VCaP (cell line): ENCODE data around the gene RUBCNL.

ENCODE experiments used
- H3K27ac ChIP-seq: fragments of 450-650 bp; 2 replicates; pipeline ENCODE4 v1.5.1; 2017
- CTCF ChIP-seq: fragments of 450-650 bp; conservative IDR thresholded peaks from 2 replicates; pipeline ENCODE4 v1.5.1; 2017; ENCODE audit warnings: mild to moderate bottlenecking, moderate library complexity

Gene RUBCNL

GRCh38 chr13:46337700-46338099, 49.4 kb downstream of the RUBCNL start:
- H3K27ac ChIP-seq = no peak overlapping the region
- no peak for TF ChIP-seq CTCF

- no peak overlapping the region for H3K27ac ChIP-seq
- TF ChIP-seq CTCF = no peak
Measured at GRCh38 chr13:46334035-46334822, 52.8 kb downstream of the RUBCNL start.

GRCh38 chr13:46332772-46333171, 54.3 kb downstream of the RUBCNL start:
- TF ChIP-seq CTCF = no peak
- H3K27ac ChIP-seq = peak overlapping the region; percentile 10; the same call in 1 of the 2 replicates

GRCh38 chr13:46329624-46330023, 57.4 kb downstream of the RUBCNL start:
- no peak overlapping the region for H3K27ac ChIP-seq
- TF ChIP-seq CTCF = no peak

GRCh38 chr13:46327246-46327645, 59.8 kb downstream of the RUBCNL start:
- H3K27ac ChIP-seq = no peak overlapping the region
- no peak for TF ChIP-seq CTCF

- no peak for TF ChIP-seq CTCF
- H3K27ac ChIP-seq = no peak overlapping the region
Measured at GRCh38 chr13:46324976-46325375, 62.1 kb downstream of the RUBCNL start.

- H3K27ac ChIP-seq = peak overlapping the region; percentile 15; the same call in 1 of the 2 replicates
- peak; percentile 88 for TF ChIP-seq CTCF
Measured at GRCh38 chr13:46321494-46322225, 65.4 kb downstream of the RUBCNL start.
